BLaER1 treated with 17β-estradiol and CSF1 and Interleukin-3, amounts not matched to agents 10 nM and 100 nM (cell line): Measurements from ENCODE around the gene ETV3.

Experiments used
- H3K27ac ChIP-seq, 11 experiments: shearing (Covaris generic); formaldehyde crosslinking; 2 replicates each; pipeline ENCODE4 v1.8.1; 2022
- H3K27me3 ChIP-seq, 11 experiments: shearing (Covaris generic); formaldehyde crosslinking; 2 replicates each; pipeline ENCODE4 v1.8.1; 2022
- H3K36me3 ChIP-seq, 11 experiments: shearing (Covaris generic); formaldehyde crosslinking; 2 replicates each; pipeline ENCODE4 v1.8.1; 2022
- H3K4me1 ChIP-seq, 10 experiments: shearing (Covaris generic); formaldehyde crosslinking; 2 replicates each; pipeline ENCODE4 v1.8.1; 2022
- H3K4me2 ChIP-seq, 11 experiments: shearing (Covaris generic); formaldehyde crosslinking; 2 replicates each; pipeline ENCODE4 v1.8.1; 2022
- H3K4me3 ChIP-seq, 10 experiments: shearing (Covaris generic); formaldehyde crosslinking; 2 replicates each; pipeline ENCODE4 v1.8.1; 2022
- H3K9ac ChIP-seq, 11 experiments: shearing (Covaris generic); formaldehyde crosslinking; 2 replicates each; pipeline ENCODE4 v1.8.1; 2022
- H3K9me3 ChIP-seq, 11 experiments: shearing (Covaris generic); formaldehyde crosslinking; replicated peaks in 1 of 11; 2 replicates each; pipeline ENCODE4 v1.8.1; 2022
- H4K20me1 ChIP-seq, 11 experiments: shearing (Covaris generic); formaldehyde crosslinking; 2 replicates each; pipeline ENCODE4 v1.8.1; 2022
- Cebpa-rat ChIP-seq, 11 experiments: shearing (Covaris generic); IDR thresholded peaks; 2 replicates each; pipeline ENCODE4 v1.8.1; 2022

Gene ETV3

DNA sequence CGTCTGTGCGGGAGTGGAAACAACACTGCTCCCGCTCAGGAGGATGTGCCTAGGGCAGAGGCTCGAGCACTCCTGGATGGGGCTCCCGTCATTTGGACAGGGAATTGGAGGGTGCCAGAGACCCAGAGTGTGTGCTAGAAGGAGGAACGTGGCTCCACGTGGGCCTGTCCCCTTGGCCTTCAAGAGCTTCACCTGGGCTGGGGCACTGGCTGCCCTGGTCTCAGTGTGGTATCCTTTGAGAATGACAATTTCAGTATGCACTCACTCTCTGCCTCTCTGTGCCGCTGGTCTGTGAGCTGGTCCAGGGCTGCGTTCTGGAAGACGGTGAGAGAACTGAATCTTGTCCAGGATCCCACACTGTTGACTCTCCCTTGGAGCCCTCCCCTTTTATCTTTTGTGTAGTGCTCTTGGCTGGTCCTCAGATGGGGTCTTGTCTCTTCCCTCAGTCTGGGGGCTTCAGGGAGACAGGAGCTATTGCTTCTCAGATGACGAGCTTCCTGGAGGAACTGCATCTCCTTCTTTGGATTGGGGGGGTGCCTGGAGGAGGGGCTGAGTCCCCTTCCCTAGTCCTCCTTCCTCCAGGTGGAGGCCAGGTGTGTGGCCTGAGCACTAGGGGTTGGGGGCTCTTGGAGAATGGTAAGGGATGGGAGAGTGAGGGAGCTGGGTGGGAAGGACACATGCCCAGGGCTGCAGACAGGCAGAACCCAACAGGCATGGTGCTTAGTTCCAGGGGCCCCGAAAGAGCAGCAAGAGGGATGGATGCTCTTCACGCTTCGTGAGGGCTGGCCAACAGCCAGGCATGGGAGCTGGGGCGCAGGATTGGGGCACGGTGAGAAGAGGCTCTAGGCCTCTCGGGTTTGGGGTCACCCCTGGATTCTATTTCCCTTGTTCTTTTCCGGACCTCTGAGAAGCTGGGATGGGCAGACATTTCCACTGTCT, 23.7 kb downstream of the ETV3 start:
- Histone ChIP-seq H3K36me3 (0 out of 22 replicates have a peak, but pooled peaks cover 0 to 2% (median 0%) of the 10 kb centered on the region in 11 experiments), H3K4me2 (peak overlapping the region in 2 of 11 experiments; percentile 80 to 89; a peak in 3 of 22 replicates), H3K9me3 (no peaks in the 10 kb centered on the region), H3K9ac (no peak overlapping the region; a peak in 1 of 22 replicates), H3K4me1 (peaks cover 30 to 56% (median 38%) of the 10 kb centered on the region in 10 experiments), H3K27ac (no peak overlapping the region), H3K4me3 (no peak overlapping the region), H3K27me3 (no peaks in the 10 kb centered on the region), H4K20me1 (peaks cover 0 to 17% (median 0%) of the 10 kb centered on the region in 11 experiments; a peak in 6 of 22 replicates)
- TF ChIP-seq Cebpa-rat (IDR thresholded peaks at IDR 0.05), result no peak

- Histone ChIP-seq H3K9ac (peak overlapping the region in 2 of 11 experiments; percentile 19 to 20; a peak in 3 of 22 replicates), H3K4me1 (peaks cover 30 to 64% (median 38%) of the 10 kb centered on the region in 10 experiments), H3K4me2 (peak overlapping the region; percentile 25 to 89 (median 46); a peak in 16 of 22 replicates), H3K4me3 (no peak overlapping the region), H3K27me3 (no peaks in the 10 kb centered on the region), H3K9me3 (no peaks in the 10 kb centered on the region), H4K20me1 (peaks cover 0 to 15% (median 0%) of the 10 kb centered on the region in 11 experiments; a peak in 3 of 22 replicates), H3K36me3 (no peaks in the 10 kb centered on the region), H3K27ac (no peak overlapping the region)
- TF ChIP-seq Cebpa-rat (IDR thresholded peaks at IDR 0.05), result no peak
Observed at GRCh38 chr1:157113631-157114030, 24.6 kb downstream of the ETV3 start.

DNA sequence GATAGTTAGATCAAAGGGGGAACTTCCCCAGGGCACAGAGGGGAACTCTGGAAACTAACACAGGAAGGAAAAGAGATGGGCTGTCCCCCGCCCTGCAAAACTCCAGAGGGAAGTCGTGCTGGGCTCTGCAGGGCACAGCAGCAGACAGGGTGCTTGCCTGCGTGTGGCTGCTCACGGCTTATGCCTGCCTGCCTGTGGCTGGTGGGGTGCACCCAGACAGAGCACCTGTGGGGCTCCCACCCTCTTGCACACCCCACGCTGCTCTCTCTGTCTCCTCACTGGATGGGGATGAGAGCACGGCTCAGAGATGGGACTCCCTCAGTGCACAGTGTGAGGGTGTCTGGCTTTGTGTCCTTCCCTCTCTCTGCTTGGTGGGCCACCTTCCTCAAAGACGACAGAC, 25.1 kb downstream of the ETV3 start:
- peaks cover 0 to 1% (median 0%) of the 10 kb centered on the region in 11 experiments; a peak in 2 of 22 replicates for H3K27me3 ChIP-seq
- H3K4me1 ChIP-seq, result peaks cover 30 to 67% (median 36%) of the 10 kb centered on the region in 10 experiments
- peaks cover 0 to 15% (median 0%) of the 10 kb centered on the region in 11 experiments; a peak in 3 of 22 replicates for H4K20me1 ChIP-seq
- peak overlapping the region in 4 of 11 experiments; percentile 13 to 33 (median 20); a peak in 5 of 22 replicates for H3K9ac ChIP-seq
- no peak for TF ChIP-seq Cebpa-rat (IDR thresholded peaks at IDR 0.05)
- no peaks in the 10 kb centered on the region for H3K36me3 ChIP-seq
- H3K4me3 ChIP-seq, result no peak overlapping the region
- peak overlapping the region; percentile 25 to 89 (median 46) for H3K4me2 ChIP-seq
- no peak overlapping the region for H3K27ac ChIP-seq
- no peaks in the 10 kb centered on the region for H3K9me3 ChIP-seq

GRCh38 chr1:157112186-157112867, 25.9 kb downstream of the ETV3 start:
- TF ChIP-seq Cebpa-rat (IDR thresholded peaks at IDR 0.05), result no peak
- Histone ChIP-seq H3K4me3 (no peak overlapping the region), H3K4me1 (peaks cover 30 to 70% (median 36%) of the 10 kb centered on the region in 10 experiments), H3K9me3 (no peaks in the 10 kb centered on the region), H4K20me1 (peaks cover 0 to 10% (median 0%) of the 10 kb centered on the region in 11 experiments; a peak in 3 of 22 replicates), H3K27me3 (peaks cover 0 to 6% (median 0%) of the 10 kb centered on the region in 11 experiments; a peak in 4 of 22 replicates), H3K27ac (no peak overlapping the region), H3K36me3 (no peaks in the 10 kb centered on the region), H3K4me2 (peak overlapping the region; percentile 25 to 89 (median 46); a peak in 17 of 22 replicates), H3K9ac (no peak overlapping the region)

DNA sequence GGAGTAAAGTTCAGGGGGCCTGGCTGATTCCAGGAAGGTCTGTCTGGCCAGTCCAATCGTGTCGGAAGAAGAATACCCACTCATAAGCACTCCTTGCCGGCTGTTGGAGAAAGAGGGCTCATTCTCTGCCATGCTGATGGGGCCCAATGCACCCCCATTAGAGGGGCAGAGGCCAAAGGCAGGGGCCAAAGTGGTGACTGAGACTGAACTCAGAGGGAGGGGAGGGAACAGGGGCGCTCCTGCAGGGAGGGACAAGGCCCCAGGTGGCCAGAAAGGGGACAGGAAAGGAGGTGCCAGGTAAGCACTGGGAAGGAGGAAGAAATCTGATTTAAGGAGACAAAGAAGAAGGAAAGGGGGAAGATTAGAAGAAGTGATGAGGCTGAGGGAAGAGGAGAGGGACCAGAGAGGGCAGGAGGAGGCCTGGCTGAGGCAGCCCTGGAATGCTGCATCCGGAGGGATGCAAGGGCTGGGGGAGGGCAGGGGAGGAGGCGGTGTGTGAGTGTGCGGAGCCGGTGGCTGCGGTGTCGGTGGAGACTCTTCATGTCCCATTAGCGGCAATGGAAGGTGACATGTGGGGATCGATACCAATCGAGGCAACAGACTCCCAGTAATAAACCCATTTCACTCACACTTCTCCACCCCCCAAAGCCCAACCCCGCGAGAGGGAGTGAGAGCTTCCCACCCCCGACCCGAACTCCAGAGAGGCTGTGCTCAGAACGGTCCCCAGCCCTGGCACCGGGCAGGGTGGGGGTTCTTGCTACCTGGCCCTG, 26.6 kb downstream of the ETV3 start:
- Histone ChIP-seq H3K9ac (no peak overlapping the region), H3K27ac (no peak overlapping the region), H3K4me1 (peaks cover 33 to 75% (median 39%) of the 10 kb centered on the region in 10 experiments), H3K4me3 (no peak overlapping the region), H4K20me1 (peaks cover 0 to 12% (median 0%) of the 10 kb centered on the region in 11 experiments; a peak in 2 of 22 replicates), H3K27me3 (peaks cover 0 to 6% (median 0%) of the 10 kb centered on the region in 11 experiments; a peak in 4 of 22 replicates), H3K36me3 (no peaks in the 10 kb centered on the region), H3K4me2 (peak overlapping the region; percentile 11 to 89 (median 36); a peak in 18 of 22 replicates), H3K9me3 (no peaks in the 10 kb centered on the region)
- TF ChIP-seq Cebpa-rat (IDR thresholded peaks at IDR 0.05), result no peak

- H3K27ac ChIP-seq, result no peak overlapping the region
- H3K4me2 ChIP-seq, result peak overlapping the region; percentile 11 to 79 (median 36); a peak in 16 of 22 replicates
- H3K27me3 ChIP-seq, result peaks cover 0 to 6% (median 0%) of the 10 kb centered on the region in 11 experiments; a peak in 4 of 22 replicates
- H4K20me1 ChIP-seq, result peaks cover 0 to 13% (median 0%) of the 10 kb centered on the region in 11 experiments; a peak in 2 of 22 replicates
- peaks cover 42 to 84% (median 48%) of the 10 kb centered on the region in 10 experiments for H3K4me1 ChIP-seq
- no peaks in the 10 kb centered on the region for H3K9me3 ChIP-seq
- no peak for TF ChIP-seq Cebpa-rat (IDR thresholded peaks at IDR 0.05)
- no peak overlapping the region for H3K9ac ChIP-seq
- no peak overlapping the region for H3K4me3 ChIP-seq
- no peaks in the 10 kb centered on the region for H3K36me3 ChIP-seq
Observed at GRCh38 chr1:157110686-157111085, 27.5 kb downstream of the ETV3 start.

DNA sequence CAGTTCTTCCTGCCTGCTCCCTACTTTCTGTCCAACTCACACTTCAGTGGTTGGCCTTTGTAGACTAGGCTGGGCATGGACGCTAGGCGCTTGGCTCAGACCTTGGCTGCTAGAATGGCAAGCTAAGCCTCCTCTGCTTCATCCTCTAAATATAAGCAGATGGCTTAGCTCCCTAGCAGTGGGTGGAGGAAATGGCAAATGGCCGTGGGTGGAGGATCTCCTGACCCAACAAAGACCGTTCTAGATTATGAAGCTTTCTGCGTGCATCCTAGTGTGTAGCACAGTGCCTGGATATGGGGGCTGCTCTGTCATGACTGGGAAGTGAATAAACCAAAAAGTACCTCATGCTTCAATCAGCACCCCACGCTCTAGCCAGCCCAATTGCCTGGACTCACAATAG, 28.2 kb downstream of the ETV3 start:
- TF ChIP-seq Cebpa-rat (IDR thresholded peaks at IDR 0.05), result no peak
- peaks cover 0 to 6% (median 0%) of the 10 kb centered on the region in 11 experiments; a peak in 4 of 22 replicates for H3K27me3 ChIP-seq

GRCh38 chr1:157108448-157108847, 29.7 kb downstream of the ETV3 start:
- peaks cover 47 to 91% (median 55%) of the 10 kb centered on the region in 10 experiments for H3K4me1 ChIP-seq
- no peaks in the 10 kb centered on the region for H3K36me3 ChIP-seq
- H3K9ac ChIP-seq, result no peak overlapping the region
- TF ChIP-seq Cebpa-rat (IDR thresholded peaks at IDR 0.05), result no peak
- peak overlapping the region in 6 of 11 experiments; percentile 70 to 89 (median 83); a peak in 2 of 22 replicates for H3K4me2 ChIP-seq
- H3K4me3 ChIP-seq, result no peak overlapping the region
- no peak overlapping the region for H3K27ac ChIP-seq
- peaks cover 0 to 6% (median 0%) of the 10 kb centered on the region in 11 experiments; a peak in 4 of 22 replicates for H3K27me3 ChIP-seq
- peaks cover 0 to 11% (median 0%) of the 10 kb centered on the region in 11 experiments; a peak in 2 of 22 replicates for H4K20me1 ChIP-seq
- H3K9me3 ChIP-seq, result no peaks in the 10 kb centered on the region

More for the DNA sequence above, 28.2 kb downstream of the ETV3 start:
- Histone ChIP-seq H3K9me3 (no peaks in the 10 kb centered on the region), H3K4me1 (peaks cover 47 to 91% (median 55%) of the 10 kb centered on the region in 10 experiments), H3K36me3 (no peaks in the 10 kb centered on the region), H4K20me1 (peaks cover 0 to 13% (median 0%) of the 10 kb centered on the region in 11 experiments; a peak in 2 of 22 replicates), H3K4me3 (no peak overlapping the region), H3K4me2 (peak overlapping the region in 5 of 11 experiments; percentile 25 to 79 (median 51); a peak in 8 of 22 replicates), H3K27ac (no peak overlapping the region), H3K9ac (no peak overlapping the region)
